Lower lobe of right lung (tissue), 2 donors: ENCODE data around the gene KIZ. TPM values are rescaled to one million over a fixed set of nuclear protein-coding genes. Genes with fewer than 3 reads are reported as not detected.

ENCODE experiments used
- ATAC-seq, 2 donors: fragments of 200-7000 bp; cut with Tn5 transposase; one replicate each; pipeline ENCODE4 v1.9.1; 2020 to 2022; ENCODE audit warnings: mild to moderate bottlenecking in 2 of 2, moderate library complexity in 2 of 2
- DNase-seq: peaks from one replicate; pipeline ENCODE4 v3.0.0-alpha.2; 2020
- H3K27ac ChIP-seq: fragments of 200-600 bp; one replicate; pipeline ENCODE4 v1.8.0; 2022
- H3K27me3 ChIP-seq: fragments of 200-600 bp; one replicate; pipeline ENCODE4 v1.8.0; 2022; ENCODE audit warnings: low read depth
- H3K36me3 ChIP-seq: fragments of 200-600 bp; one replicate; pipeline ENCODE4 v1.8.0; 2022; ENCODE audit warnings: mild to moderate bottlenecking
- H3K4me1 ChIP-seq: fragments of 200-600 bp; one replicate; pipeline ENCODE4 v1.8.0; 2022
- H3K4me3 ChIP-seq: fragments of 200-600 bp; one replicate; pipeline ENCODE4 v1.8.0; 2022; ENCODE audit warnings: mild to moderate bottlenecking
- H3K9me3 ChIP-seq: fragments of 200-600 bp; one replicate; pipeline ENCODE4 v1.8.0; 2022
- CTCF ChIP-seq: fragments of 200-600 bp; IDR thresholded peaks from one replicate; pipeline ENCODE4 v1.8.0; 2022; ENCODE audit warnings: antibody characterized with exemption, mild to moderate bottlenecking
- intact Hi-C: fragments of 100-400 bp; cut with DNase I; formaldehyde crosslinking; loops from one replicate; pipeline ENCODE4 v1.11.0; 2022
- total RNA-seq: library from RNA; stranded (reverse); fragmentation: NEBNext Ultra II Directional; extraction: Animal tissue kit (Norgen Biotek cat#: 25700); gene quantifications from one replicate; pipeline ENCODE4 v1.2.1, GENCODE V29; 2021
- donor health status: DM: no; HTN: yes; CAD: no; lungs with severe emphysema.

KIZ gene
- total RNA-seq, 1 donor from 2014 or later: 19.2 TPM

- no peak for TF ChIP-seq CTCF
- intact Hi-C loops: no loop called here
- no peaks in the 10 kb centered on the region for H3K9me3 ChIP-seq
- peaks cover 5% of the 10 kb centered on the region for H3K36me3 ChIP-seq
- DNase-seq (no peak), ATAC-seq (no peak)
- no peaks in the 10 kb centered on the region for H3K4me1 ChIP-seq
- H3K27me3 ChIP-seq: no peaks in the 10 kb centered on the region
- H3K27ac ChIP-seq: no peak overlapping the region
- H3K4me3 ChIP-seq: no peak overlapping the region
Observed at GRCh38 chr20:21149344-21149743, 23.5 kb downstream of the KIZ start.

- Histone ChIP-seq H3K36me3 (no peaks in the 10 kb centered on the region), H3K27me3 (no peaks in the 10 kb centered on the region), H3K4me3 (no peak overlapping the region), H3K27ac (no peak overlapping the region), H3K4me1 (no peaks in the 10 kb centered on the region), H3K9me3 (no peaks in the 10 kb centered on the region)
- DNase-seq (no peak), ATAC-seq (no peak)
- intact Hi-C loops: no loop called here
- TF ChIP-seq CTCF: no peak
Observed at GRCh38 chr20:21151791-21152190, 25.9 kb downstream of the KIZ start.

- intact Hi-C loops: no loop called here
- H3K9me3 ChIP-seq: no peaks in the 10 kb centered on the region
- H3K4me1 ChIP-seq: no peaks in the 10 kb centered on the region
- no peak overlapping the region for H3K27ac ChIP-seq
- TF ChIP-seq CTCF: no peak
- ATAC-seq: no peak
- H3K36me3 ChIP-seq: no peaks in the 10 kb centered on the region
- no peak for DNase-seq
- no peaks in the 10 kb centered on the region for H3K27me3 ChIP-seq
- H3K4me3 ChIP-seq: no peak overlapping the region
Observed at GRCh38 chr20:21154692-21155091, 28.8 kb downstream of the KIZ start.

GRCh38 chr20:21155268-21155667 is 29.4 kb downstream of the KIZ start:
- H3K4me3 ChIP-seq: no peak overlapping the region
- no peaks in the 10 kb centered on the region for H3K36me3 ChIP-seq
- no peaks in the 10 kb centered on the region for H3K4me1 ChIP-seq
- no peak for TF ChIP-seq CTCF
- ATAC-seq (no peak), DNase-seq (no peak)
- no peaks in the 10 kb centered on the region for H3K9me3 ChIP-seq
- intact Hi-C loops: no loop called here
- H3K27ac ChIP-seq: no peak overlapping the region
- no peaks in the 10 kb centered on the region for H3K27me3 ChIP-seq

- intact Hi-C loops: no loop called here
- H3K27me3 ChIP-seq: no peaks in the 10 kb centered on the region
- H3K4me1 ChIP-seq: no peaks in the 10 kb centered on the region
- no peak overlapping the region for H3K4me3 ChIP-seq
- ATAC-seq (no peak), DNase-seq (no peak)
- no peak overlapping the region for H3K27ac ChIP-seq
- no peak for TF ChIP-seq CTCF
- H3K9me3 ChIP-seq: no peaks in the 10 kb centered on the region
- H3K36me3 ChIP-seq: no peaks in the 10 kb centered on the region
Observed at GRCh38 chr20:21156266-21156665, 30.4 kb downstream of the KIZ start.

GRCh38 chr20:21157006-21157405 is 31.1 kb downstream of the KIZ start:
- no peak overlapping the region for H3K27ac ChIP-seq
- no peaks in the 10 kb centered on the region for H3K4me1 ChIP-seq
- no peak for DNase-seq
- H3K27me3 ChIP-seq: no peaks in the 10 kb centered on the region
- H3K4me3 ChIP-seq: no peak overlapping the region
- H3K36me3 ChIP-seq: peaks cover 5% of the 10 kb centered on the region
- intact Hi-C loops: no loop called here
- no peak for ATAC-seq
- no peak for TF ChIP-seq CTCF
- no peaks in the 10 kb centered on the region for H3K9me3 ChIP-seq
